ENCODE data around the gene TENM3.

GRCh38 chr4:182251116-182251515 is 7.9 kb downstream of the TENM3 start:
- no peak for TF ChIP-seq POLR2A (IDR thresholded peaks at IDR 0.05)
- TF ChIP-seq CTCF (IDR thresholded peaks at IDR 0.05): no peak

Data from lower leg skin (tissue), 3 donors.